HG03064 (cell line): ENCODE results near the gene SLC38A4.
"Not testable (repeated sequence)": the region's sequence is repeated elsewhere in the genome, so short reads cannot be mapped to it uniquely, and the experiment has no call there.

Experiments used
- ATAC-seq: cut with Tn5 transposase; IDR thresholded peaks from one replicate; pipeline ENCODE4 v1.9.1; 2021; ENCODE audit warnings: low read depth; ENCODE audit not compliant: unreplicated experiment

The SLC38A4 gene

DNA sequence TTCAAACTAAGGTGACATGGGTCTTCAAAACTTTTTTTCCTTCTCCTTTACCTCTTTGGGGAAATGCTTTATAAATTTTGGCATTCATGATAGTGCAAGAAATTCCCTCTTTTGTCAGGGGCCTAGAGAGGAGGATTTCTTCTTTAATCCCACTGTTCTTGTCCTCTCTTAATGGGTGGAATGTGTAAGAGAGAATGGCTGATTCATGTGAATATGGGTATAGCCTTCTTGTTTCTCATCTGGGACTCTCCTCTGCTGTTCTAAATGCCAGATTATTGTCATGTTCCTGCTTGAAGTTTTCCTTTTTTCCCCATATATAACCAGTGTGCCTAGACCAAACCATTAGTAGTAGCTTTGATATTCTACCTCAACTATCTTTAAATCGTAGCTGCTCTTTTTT, 46.7 kb downstream of the SLC38A4 start:
- ATAC-seq, result no peak

DNA sequence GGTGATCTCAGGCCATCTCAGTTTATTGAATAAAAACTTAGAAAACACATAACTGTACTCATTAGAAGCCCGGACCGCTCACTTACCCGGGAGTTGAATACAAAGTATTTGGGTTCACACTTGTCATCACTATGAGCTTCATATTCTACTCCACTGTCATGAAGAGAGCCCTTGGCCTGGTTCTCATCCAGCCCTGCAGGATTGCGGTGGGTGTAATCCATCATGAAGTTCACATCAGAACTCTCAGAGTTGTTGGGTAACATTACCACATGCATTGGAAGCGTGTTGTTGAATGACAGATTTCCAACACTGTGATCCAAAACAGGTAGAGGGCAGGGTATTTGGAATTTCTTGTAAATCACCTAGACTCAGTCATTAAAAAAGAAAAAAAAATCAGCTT, 47.4 kb downstream of the SLC38A4 start:
- no peak for ATAC-seq

DNA sequence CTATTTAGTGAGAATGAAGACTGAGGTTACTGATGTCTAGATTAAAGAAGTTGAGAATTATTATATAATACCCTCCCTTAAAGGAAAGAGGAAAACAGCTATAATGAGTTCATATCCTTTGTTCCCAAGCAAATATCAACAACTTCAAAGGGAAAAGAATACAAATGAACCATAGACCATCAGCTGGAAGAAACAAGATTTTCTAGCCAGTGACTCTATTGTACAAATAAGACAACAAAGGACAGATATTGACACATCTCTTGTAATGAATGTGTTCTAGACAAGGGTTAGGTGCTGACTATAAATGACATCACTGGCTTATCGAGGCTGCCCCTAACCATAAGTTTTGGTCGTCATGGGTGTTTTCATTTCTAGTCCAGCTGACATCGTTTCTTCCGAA, 48.2 kb downstream of the SLC38A4 start:
- ATAC-seq, result no peak

DNA sequence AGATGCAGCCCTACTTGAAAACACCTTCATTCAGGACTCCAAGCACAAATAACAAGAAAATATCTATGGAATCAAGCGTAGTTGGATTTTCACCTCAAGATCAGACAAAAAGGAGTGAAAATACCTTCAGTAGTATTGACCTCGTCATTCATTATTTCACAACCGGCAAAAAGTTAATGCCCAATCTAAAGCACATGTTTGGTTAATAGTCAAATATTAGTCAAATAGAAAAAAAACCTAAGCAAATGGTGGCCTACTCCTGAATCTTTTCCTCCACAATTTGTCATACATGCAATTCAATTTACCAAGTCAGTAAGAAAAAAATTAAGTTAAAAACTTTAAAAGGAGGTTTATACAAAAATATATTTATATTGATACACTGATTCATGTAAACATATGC, 50.0 kb downstream of the SLC38A4 start:
- no peak for ATAC-seq

DNA sequence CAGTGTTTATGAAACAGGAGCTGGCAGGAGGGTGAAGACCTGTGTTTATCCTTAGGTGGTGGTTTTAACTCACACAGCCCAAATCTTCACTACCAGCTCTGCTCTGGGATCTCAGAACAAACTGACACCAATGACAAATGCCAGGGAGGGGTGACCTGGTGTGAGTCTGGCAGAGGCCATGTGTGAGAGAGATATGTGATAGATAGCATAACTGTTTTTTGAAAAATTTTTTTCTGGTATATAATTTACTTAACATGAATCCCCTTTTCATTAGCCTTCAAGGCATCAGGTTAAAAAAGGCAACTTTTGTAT, 51.5 kb downstream of the SLC38A4 start:
- ATAC-seq, result no peak

DNA sequence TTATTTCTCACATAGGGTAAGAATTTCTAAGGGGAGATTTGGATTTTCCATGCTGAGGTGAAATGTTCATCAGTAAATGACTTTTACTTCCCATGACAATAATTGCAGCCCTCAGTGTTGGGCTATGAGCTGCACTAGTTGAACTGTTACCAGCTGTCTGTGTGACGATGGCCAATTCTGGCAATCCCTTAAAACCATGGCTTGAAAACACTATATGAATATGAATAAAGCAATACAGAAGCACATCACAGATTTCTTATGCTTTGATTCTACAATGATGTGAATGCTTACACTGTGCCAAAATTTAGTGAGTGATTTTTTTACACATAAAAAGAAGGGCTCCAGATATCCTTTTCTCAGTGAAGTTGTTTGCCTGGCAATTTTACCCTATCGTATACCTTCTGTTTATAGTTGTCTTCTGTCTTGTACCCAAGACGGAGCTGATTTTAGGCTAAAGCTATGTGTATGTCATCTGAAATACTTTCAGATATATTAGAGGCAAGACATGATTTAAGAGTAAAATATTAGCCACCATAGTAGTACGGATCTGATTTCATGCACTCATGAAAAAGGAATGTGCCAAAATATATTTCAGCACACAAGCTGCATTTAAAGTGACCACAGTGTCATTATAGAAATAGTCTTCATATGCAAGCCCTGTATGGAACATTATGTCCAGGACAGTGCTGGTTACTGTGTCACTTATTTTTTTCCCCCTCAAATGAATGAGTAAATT, 52.0 kb downstream of the SLC38A4 start:
- ATAC-seq, result no peak

DNA sequence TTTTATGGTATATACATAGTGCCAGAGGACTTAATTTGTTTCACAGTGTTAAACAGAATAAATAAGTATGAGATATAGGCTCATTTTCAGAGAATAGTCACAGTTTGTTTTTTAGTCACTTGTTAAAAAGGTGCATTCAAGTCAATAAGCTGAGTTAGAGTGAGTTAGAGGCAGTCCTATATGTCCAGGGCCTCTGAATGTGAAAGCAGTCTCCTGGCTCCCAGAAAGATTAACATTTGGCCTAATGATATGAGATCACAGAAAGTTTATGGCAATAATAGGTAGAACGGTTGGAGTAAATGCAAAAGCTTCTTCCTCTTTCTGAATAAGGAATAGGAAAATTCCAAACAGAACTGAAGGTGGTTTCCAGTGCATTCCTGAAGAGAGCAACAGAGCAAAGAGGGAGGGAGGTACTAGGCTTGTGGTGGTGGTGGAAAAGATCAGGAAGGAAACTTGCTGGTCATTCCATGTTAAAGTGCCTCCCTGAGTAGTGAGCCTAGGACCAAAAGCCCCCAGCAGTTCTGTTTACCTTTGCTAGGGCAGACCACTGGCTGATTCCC, 54.4 kb downstream of the SLC38A4 start:
- ATAC-seq, result no peak

DNA sequence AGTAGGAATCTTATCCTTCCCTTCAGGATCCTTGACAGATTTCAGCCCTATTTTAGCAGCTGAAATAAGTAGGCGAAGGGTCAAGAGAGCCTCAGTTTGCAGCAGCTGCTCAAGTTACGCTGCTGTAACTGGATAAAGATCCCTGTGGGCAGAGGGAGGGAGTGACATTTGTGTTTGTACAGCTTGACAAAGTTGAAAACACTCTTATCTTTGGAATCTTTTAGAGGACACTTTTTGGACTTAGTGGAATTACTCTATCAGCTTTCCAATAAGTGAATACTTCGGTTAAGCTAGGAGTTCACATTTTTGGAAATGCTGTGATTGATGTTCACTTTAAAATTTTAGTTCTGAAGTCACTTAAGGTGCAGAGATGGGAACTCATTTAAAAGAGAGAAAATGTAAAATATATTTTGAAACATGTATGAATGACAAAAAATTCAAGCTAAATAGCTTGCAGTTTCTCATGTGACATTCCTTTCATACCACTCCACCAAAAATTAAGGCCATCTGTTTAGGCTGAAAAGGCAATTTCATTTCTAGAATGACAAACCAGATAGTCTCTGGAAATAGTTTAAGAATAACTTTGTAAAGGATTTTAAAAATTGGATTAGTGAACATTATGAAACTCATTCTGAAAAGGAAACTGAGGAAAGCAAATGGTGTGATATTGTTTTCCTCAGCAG, 55.2 kb downstream of the SLC38A4 start:
- no peak for ATAC-seq

DNA sequence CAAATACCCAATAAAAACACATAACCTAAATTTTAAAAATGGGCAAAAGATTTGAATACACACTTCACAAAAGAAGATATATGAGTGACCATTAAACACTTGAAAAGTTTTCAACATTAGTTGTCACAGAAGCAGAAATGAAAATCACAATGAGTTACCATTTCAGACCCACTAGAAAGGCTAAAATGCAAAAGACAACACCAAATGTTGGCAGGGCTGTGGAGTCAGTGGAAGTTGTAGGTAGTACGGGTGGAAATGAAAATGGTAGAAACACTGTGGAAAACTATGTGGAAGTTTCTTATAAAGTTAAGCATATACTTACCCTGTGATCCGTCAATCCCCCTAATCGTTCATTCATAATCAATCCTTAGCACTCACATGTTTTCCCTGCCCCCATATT, 61.8 kb downstream of the SLC38A4 start:
- no peak for ATAC-seq

DNA sequence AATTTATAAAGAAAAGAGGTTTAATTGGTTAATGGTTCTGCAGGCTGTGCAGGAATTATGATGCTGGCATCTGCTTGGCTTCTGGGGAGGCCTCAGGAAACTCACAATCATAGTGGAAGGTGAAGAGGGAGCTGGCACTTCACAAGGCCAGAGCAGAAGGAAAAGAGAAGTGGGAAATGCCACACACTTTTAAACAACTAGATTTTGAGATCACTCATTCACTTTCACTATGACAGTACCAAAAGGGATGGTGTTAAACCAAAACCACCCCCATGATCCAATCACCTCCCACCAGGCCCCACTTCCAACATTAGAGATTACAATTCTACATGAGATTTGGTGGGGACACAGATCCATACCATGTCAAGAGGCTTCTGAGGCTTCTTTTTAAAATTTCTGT, 62.6 kb downstream of the SLC38A4 start:
- no peak for ATAC-seq

DNA sequence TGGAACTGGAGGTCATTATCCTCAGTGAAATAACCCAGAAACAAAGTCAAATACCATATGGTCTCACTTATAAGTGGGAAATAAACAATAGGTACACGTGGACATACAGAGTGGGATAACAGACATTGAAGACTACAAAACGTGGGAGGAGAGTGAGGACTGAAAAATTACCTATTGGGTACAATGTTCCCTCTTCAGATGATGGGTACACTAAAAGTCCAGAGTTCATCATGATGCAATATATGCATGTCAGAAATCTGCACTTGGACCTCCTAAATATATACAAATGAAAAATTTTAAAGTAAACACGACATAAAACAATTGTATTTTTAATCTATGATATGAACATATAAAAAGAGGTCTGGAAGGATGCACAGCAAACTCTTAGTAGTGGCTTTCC, 71.2 kb downstream of the SLC38A4 start:
- no peak for ATAC-seq

DNA sequence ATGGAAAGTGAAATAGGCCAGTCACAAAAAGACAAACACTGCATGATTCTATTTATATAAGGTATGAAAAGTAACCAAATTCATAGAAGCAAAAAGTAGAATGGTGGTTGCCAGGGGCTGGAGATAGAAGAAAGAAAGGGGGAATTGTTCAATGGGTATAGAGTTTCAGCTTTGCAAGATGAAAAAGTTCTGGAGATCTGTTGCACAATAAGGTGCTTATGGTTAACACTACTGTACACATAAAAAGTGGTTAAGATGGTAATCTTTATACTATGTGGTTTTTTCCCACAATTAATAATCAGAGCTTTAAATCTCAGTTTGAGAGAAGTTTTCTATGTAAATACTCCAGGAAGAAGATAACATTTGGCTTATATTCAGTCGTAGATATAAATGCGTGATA, 73.4 kb downstream of the SLC38A4 start:
- ATAC-seq, result no peak

DNA sequence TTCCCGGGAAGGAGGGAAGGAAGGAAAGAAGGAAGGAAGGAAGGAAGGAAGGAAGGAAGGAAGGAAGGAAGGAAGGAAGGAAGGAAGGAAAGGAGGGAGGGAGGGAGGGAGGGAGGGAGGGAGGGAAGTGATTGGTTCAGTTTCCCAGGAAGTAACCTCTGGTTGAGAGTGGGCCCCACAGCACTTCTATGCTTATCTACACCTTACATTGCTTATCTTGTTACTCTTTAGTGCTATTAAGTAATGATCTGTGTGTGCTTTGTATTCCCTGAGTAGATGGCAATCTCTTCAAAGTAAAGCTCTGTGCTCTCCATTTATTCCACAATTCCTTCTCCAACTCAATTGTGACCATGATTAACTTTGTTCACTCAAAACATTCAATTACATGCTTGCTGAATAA, 74.6 kb downstream of the SLC38A4 start:
- no peak for ATAC-seq

DNA sequence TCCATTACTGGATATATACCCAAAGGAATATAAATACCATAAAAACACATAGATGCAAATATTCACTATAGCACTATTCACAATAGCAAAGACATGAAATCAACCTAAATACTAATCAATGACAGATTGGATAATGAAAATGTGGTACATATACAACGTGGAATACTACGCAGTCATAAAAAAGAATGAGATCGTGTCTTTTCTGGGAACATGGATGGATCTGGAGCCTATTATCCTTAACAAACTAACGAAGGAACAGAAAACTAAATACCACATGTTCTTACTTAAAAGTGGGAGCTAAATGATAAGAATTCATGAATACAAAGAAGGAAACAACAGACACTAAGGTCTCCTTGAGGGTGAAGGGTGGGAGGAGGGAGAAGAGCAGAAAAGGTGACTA, 76.5 kb downstream of the SLC38A4 start:
- ATAC-seq, result no peak

DNA sequence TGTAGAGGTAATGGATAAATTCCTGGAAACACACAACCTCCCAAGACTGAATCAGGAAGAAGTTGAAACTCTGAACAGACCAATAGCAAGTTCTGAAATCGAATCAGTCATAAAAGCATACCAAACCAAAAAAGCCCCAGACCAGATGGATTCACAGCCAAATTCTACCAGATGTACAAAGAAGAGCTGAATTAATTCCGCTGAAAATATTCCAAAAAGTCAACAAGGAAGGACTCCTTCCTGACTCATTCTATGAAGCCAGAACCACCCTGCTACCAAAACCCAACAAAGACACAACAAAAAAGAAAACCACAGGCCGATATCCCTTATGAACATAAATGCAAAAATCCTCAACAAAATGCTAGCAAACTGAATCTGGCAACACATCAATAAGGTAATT, 81.5 kb downstream of the SLC38A4 start:
- no peak for ATAC-seq

DNA sequence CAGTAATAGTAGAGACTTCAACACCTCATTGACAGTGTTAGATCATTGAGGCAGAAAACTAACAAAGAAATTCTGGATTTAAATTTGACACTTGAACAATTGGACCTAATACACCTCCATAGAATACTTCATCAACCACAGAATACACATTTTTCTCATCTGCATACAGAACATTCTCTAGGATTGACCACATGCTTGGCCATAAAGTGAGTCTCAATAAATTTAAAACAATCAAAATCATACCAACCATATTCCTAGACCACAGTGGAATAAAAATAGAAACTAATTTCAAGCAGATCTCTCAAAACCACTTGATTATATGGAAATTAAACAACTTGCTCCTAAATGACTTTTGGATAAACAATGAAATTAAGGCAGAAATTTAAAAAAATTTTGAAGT, 82.3 kb downstream of the SLC38A4 start:
- no peak for ATAC-seq

DNA sequence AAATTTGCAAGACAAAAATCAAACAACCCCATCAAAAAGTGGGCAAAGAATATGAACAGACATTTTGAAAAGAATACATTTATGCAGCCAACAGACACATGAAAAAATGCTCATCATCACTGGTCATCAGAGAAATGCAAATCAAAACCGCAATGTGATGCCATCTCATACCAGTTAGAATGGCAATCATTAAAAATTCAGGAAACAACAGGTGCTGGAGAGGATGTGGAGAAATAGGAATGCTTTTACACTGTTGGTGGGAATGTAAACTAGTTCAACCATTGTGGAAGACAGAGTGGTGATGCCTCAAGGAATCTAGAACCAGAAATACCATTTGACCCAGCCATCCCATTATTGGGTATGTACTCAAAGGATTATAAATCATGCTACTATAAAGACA, 83.5 kb downstream of the SLC38A4 start:
- not testable (repeated sequence) for ATAC-seq

DNA sequence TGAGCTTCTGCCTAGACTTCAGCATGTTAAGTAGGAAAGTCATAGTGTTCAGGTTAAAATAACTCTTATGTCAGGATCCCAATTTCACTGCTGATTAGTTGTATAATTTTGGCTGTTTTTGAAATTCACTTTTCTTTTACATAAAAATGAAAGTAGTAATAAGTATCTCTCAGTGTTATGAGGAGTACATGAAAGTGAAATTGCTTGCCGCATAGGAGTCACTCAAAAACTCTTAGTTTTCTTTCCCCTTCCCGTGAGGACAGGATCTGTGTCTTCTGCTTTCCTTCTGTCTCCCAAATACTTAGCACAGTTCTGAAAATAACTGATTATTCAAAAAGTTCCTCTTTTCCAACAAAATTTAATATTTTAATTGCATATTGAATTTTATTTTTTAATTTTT, 100.5 kb downstream of the SLC38A4 start:
- no peak for ATAC-seq

DNA sequence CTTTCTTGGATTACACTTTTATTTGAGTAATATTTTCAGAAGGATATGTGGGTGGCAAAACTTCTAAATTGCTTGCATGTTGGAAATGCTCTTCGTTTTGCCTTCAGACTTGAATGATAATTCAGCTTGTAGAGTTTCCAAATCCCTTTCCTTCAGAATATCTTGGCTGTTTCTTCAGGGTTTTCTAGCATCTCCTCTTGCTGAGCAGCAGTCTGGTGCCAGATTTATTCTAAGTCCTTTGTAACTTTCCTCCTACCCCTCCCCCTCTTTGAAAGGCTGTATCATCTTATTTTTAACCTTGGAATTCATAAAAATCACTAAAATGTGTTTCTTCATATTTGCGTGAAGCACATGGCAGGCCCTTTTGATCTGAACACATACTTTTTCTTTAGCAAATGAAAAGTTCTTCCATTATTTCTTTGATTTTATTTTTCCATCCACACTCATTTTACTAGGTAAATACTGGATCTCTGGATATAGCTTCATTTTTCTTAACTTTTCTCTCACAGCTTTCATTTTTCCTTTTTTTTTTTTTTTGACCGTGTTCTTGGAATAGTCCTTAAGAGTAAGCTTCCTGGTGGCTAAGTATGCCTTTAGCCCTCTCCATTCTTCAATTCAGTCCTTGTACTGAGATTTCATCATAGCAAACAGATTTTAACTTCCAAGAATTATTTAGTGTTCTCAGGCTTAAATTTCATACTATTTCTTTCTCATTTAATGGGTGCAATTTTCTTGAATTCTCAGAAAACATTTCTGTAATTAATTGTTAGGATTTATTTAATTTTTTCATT, 102.0 kb downstream of the SLC38A4 start:
- no peak for ATAC-seq

DNA sequence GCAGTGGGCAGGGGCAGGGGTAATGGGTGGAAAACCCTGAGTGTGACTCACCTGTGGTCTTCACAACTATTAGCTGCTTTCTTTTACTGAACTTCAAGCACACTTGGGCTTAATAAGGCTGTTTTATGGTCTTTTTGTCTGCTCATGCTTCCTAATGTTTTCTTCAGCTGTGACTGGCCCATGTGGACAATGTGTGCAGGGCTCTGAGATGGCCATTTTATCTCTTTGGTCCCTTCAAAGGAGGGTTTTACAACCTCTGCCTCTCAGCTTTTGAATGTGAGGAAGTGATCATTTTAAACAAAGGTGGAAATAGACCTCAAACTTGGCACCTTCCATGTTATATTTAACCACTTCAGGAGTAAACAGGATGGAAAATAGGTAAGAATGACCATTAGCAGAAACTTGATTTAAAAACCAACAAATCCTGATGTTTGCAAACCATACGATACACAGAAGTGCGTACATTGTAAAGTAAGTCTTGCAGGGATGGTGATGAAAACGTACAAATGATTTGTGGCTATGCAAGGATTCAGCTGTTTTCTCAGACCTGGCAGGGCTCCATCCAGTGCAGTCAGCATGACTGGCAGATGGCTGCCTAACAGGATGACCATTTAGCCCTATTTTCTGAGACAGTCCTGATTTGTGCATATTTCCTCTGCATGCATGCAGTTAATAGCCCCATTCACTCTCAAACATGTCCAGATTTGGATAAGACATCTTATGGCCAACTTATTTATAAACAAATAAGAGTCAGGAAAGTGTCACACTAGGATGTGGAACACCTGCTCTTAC, 103.2 kb downstream of the SLC38A4 start:
- no peak for ATAC-seq

DNA sequence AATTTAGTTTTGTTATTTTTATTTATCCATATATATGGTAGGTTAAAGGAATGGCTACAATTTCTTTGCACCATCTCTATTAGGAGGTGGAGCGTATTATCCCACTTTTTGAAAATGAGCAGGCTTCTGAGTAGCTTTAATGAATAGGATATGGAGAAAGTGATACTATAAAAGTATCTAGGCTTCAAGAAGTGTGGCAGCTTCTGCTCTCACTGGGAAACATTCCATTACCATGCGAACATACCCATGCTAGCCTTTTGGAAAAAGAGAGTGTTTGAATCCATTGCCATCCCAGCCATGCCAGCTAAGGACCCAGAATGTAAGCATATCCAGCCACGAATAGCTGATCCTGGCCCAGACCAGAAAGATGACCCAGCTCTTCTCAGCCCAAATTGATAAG, 107.3 kb downstream of the SLC38A4 start:
- no peak for ATAC-seq
